ENCODE data around the gene CARNS1.

- no peak for TF ChIP-seq POLR2AphosphoS5 (IDR thresholded peaks at IDR 0.05; ENCODE audit: low read depth)
- TF ChIP-seq CTCF (IDR thresholded peaks at IDR 0.05; ENCODE audit: insufficient read depth, low read length), result no peak
- TF ChIP-seq SPI1 (IDR thresholded peaks at IDR 0.05; ENCODE audit: borderline replicate concordance, low read depth), result no peak
- TF ChIP-seq REST (IDR thresholded peaks at IDR 0.05; ENCODE audit: insufficient replicate concordance, low read depth), result no peak
- TF ChIP-seq GABPA (IDR thresholded peaks at IDR 0.05; ENCODE audit: low read depth), result no peak
These were observed 20.4 kb downstream of the CARNS1 start for GRCh38 chr11:67435727-67436458.

All from HL-60 (cell line).